SU-DHL-6 (cell line): ENCODE measurements around the gene PHB1.
"Not testable (repeated sequence)": the region's sequence is repeated elsewhere in the genome, so short reads cannot be mapped to it uniquely, and the experiment has no call there.

Experiments used
- H2AFZ ChIP-seq: fragments of 200-600 bp; sonication (generic); 2 replicates; pipeline ENCODE4 v1.6.1; 2014; ENCODE audit warnings: low read depth, mild to moderate bottlenecking, moderate library complexity, mixed read lengths, antibody characterized with exemption, low read length; ENCODE audit not compliant: severe bottlenecking
- H3F3A ChIP-seq: fragments of 200-600 bp; shearing (Covaris generic); 2 replicates; pipeline ENCODE4 v1.6.0; 2016; ENCODE audit warnings: antibody characterized with exemption, mild to moderate bottlenecking; ENCODE audit not compliant: insufficient read depth
- H3K27ac ChIP-seq: fragments of 200-600 bp; sonication (generic); 2 replicates; pipeline ENCODE4 v1.5.1; 2016; ENCODE audit warnings: low read depth, mild to moderate bottlenecking, low read length, moderate library complexity, mixed read lengths
- H3K27me3 ChIP-seq: fragments of 200-600 bp; sonication (generic), shearing (Covaris generic); 2 replicates; pipeline ENCODE4 v1.6.0; 2014; ENCODE audit warnings: mild to moderate bottlenecking, low read length
- H3K36me3 ChIP-seq: fragments of 200-600 bp; sonication (generic); 2 replicates; pipeline ENCODE4 v1.6.1; 2014; ENCODE audit warnings: mild to moderate bottlenecking, low read length, mixed read lengths
- H3K4me2 ChIP-seq: fragments of 300-600, 200-600 bp; shearing (Covaris generic), sonication (generic); 2 replicates; pipeline ENCODE4 v1.6.0; 2014; ENCODE audit warnings: low read length, low read depth, mild to moderate bottlenecking; ENCODE audit not compliant: poor library complexity, severe bottlenecking
- H3K4me3 ChIP-seq: fragments of 200-600 bp; sonication (generic); 2 replicates; pipeline ENCODE4 v1.5.1; 2014; ENCODE audit warnings: antibody characterized with exemption, low read length, mild to moderate bottlenecking, mixed read lengths; ENCODE audit not compliant: insufficient read depth, poor library complexity, severe bottlenecking
- H3K79me2 ChIP-seq: fragments of 200-600 bp; sonication (generic); 2 replicates; pipeline ENCODE4 v1.6.1; 2014; ENCODE audit warnings: mild to moderate bottlenecking, low read length, moderate library complexity; ENCODE audit not compliant: insufficient read depth
- H3K9ac ChIP-seq: fragments of 200-600 bp; sonication (generic); 2 replicates; pipeline ENCODE4 v1.7.0; 2014; ENCODE audit warnings: mild to moderate bottlenecking, low read length
- H3K9me2 ChIP-seq: fragments of 200-600 bp; sonication (generic); replicated peaks from 2 replicates; pipeline ENCODE4 v1.6.1; 2014; ENCODE audit warnings: low read length; ENCODE audit not compliant: insufficient read depth
- H3K9me3 ChIP-seq: fragments of 200-600 bp; sonication (generic); 2 replicates; pipeline ENCODE4 v1.6.1; 2014; ENCODE audit warnings: low read length, mixed read lengths; ENCODE audit not compliant: insufficient read depth
- H4K20me1 ChIP-seq: fragments of 200-600 bp; sonication (generic); 2 replicates; pipeline ENCODE4 v1.6.1; 2014; ENCODE audit warnings: low read depth, mild to moderate bottlenecking, antibody characterized with exemption, low read length, moderate library complexity, mixed read lengths
- CTCF ChIP-seq: fragments of 200-600 bp; sonication (generic); IDR thresholded peaks from one replicate; pipeline ENCODE4 v1.5.1; 2017; ENCODE audit warnings: antibody characterized with exemption, mild to moderate bottlenecking, low read length, moderate library complexity; ENCODE audit not compliant: insufficient read depth, poor library complexity, severe bottlenecking
- EZH2phosphoT487 ChIP-seq: fragments of 200-600 bp; sonication (generic), shearing (Covaris generic); conservative IDR thresholded peaks from 2 replicates; pipeline ENCODE4 v1.6.1; 2018; ENCODE audit warnings: mild to moderate bottlenecking, antibody characterized with exemption, low read length, moderate library complexity, mixed read lengths

The PHB1 gene

GRCh38 chr17:49369089-49369488, 45.6 kb downstream of the PHB1 start:
- TF ChIP-seq CTCF (no peak), EZH2phosphoT487 (no peak)
- H4K20me1 ChIP-seq, result no peaks in the 10 kb centered on the region
- no peak overlapping the region for H3K4me3 ChIP-seq
- H3K9me2 ChIP-seq, result no peaks in the 10 kb centered on the region
- no peaks in the 10 kb centered on the region for H3K36me3 ChIP-seq
- H3K4me2 ChIP-seq, result no peak overlapping the region
- no peak overlapping the region for H2AFZ ChIP-seq
- no peaks in the 10 kb centered on the region for H3K9me3 ChIP-seq
- H3K9ac ChIP-seq, result no peak overlapping the region
- H3F3A ChIP-seq, result no peaks in the 10 kb centered on the region
- no peaks in the 10 kb centered on the region for H3K79me2 ChIP-seq
- H3K27me3 ChIP-seq, result no peaks in the 10 kb centered on the region
- H3K27ac ChIP-seq, result no peak overlapping the region

- no peak overlapping the region for H3K27ac ChIP-seq
- no peaks in the 10 kb centered on the region for H3K36me3 ChIP-seq
- no peak overlapping the region for H3K4me3 ChIP-seq
- peaks cover 8% of the 10 kb centered on the region for H3K79me2 ChIP-seq
- no peaks in the 10 kb centered on the region for H4K20me1 ChIP-seq
- no peak overlapping the region for H3K4me2 ChIP-seq
- no peaks in the 10 kb centered on the region for H3K9me3 ChIP-seq
- no peak overlapping the region for H3K9ac ChIP-seq
- H3K27me3 ChIP-seq, result no peaks in the 10 kb centered on the region
- TF ChIP-seq CTCF, result no peak
- TF ChIP-seq EZH2phosphoT487, result no peak
- no peaks in the 10 kb centered on the region; the same call in 1 of the 2 replicates for H3F3A ChIP-seq
- no peak overlapping the region for H2AFZ ChIP-seq
- no peaks in the 10 kb centered on the region for H3K9me2 ChIP-seq
Observed at GRCh38 chr17:49365667-49366066, 49.0 kb downstream of the PHB1 start.

- H3K9me2 ChIP-seq, H3K4me2 ChIP-seq, H2AFZ ChIP-seq, H3F3A ChIP-seq, H3K27ac ChIP-seq, H4K20me1 ChIP-seq, H3K9ac ChIP-seq, H3K4me3 ChIP-seq, H3K27me3 ChIP-seq, H3K36me3 ChIP-seq, H3K9me3 ChIP-seq: not testable (repeated sequence)
- H3K79me2 ChIP-seq, result peaks cover 14% of the 10 kb centered on the region
Observed at GRCh38 chr17:49365126-49365525, 49.6 kb downstream of the PHB1 start.

- H3K4me2 ChIP-seq, result no peak overlapping the region
- no peak for TF ChIP-seq CTCF
- no peak for TF ChIP-seq EZH2phosphoT487
- no peaks in the 10 kb centered on the region for H3K36me3 ChIP-seq
- no peaks in the 10 kb centered on the region for H4K20me1 ChIP-seq
- no peak overlapping the region for H2AFZ ChIP-seq
- no peak overlapping the region for H3K4me3 ChIP-seq
- H3K79me2 ChIP-seq, result peaks cover 24% of the 10 kb centered on the region
- H3K27me3 ChIP-seq, result no peaks in the 10 kb centered on the region
- H3K9me3 ChIP-seq, result no peaks in the 10 kb centered on the region
- H3K9ac ChIP-seq, result no peak overlapping the region
- no peak overlapping the region for H3K27ac ChIP-seq
- no peaks in the 10 kb centered on the region; the same call in 1 of the 2 replicates for H3F3A ChIP-seq
- H3K9me2 ChIP-seq, result no peaks in the 10 kb centered on the region
Observed at GRCh38 chr17:49364119-49364518, 50.6 kb downstream of the PHB1 start.
